HTR-8/SVneo (cell line): ENCODE results near the gene MCF2L.
"Not testable (repeated sequence)": the region's sequence is repeated elsewhere in the genome, so short reads cannot be mapped to it uniquely, and the experiment has no call there.

Experiments
- DNase-seq: peaks from one replicate; pipeline ENCODE4 v3.0.0; 2011; ENCODE audit warnings: low spot score, mixed read lengths; ENCODE audit not compliant: insufficient read length
- FAIRE-seq: peaks from 2 replicates; lab custom pipeline; 2011; peaks lifted over from hg19 to GRCh38; lab: Jason Lieb, UNC

Gene MCF2L

DNA sequence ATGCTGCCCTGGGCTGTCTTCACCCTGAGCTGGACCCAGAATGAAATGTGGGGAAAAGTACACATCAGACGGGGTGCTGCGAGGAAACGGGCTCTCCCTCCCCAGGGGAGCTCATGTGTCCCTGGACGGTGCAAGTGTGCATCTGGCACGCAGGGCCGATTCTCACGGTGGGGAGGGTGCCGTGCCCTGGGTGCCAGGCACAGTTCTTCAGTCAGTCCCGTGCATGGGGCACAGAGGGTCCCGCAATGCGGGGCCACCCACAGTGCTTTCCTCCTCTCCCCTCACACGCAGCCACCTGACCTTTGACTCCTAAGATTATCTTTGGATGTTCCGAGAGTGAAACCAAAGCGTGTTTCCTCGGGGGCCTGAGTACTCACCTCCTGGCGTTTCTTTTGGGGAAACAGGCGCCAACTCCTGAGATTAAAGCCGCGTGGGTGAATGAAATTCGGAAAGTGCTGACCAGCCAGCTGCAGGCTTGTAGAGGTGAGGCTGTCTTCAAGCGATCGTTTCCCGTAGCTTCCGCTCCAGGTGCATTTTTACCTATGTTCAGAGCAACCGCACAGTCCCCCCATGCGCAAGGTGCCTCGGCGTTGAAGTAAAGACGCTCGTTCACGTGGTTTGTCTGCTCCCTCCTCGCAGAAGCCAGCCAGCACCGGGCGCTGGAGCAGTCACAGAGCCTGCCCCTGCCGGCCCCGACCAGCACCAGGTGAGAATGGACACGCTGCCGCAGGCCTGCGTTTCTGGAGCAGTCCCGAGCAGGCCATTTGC, 119.1 kb downstream of the MCF2L start:
- FAIRE-seq (no peak), DNase-seq (no peak)

DNA sequence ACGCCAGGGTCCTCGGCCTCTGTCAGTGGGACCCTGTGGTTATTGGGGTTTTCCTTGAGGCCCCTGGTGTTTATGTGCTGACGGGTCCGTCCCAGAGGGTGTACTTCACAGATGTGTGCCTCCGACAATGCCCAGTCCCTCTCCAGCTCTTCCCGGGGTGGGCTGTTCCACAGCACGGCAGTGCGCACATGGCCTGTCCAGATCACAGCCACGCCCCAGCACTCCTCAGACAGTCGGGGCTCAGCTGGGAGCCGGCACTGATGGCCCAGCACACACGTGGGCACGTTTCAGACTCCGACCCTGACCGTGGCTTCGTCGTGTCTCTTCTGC, 119.6 kb downstream of the MCF2L start:
- DNase-seq, result no peak
- FAIRE-seq, result no peak

- FAIRE-seq (no peak), DNase-seq (no peak)
Measured at GRCh38 chr13:113089693-113090414, 120.8 kb downstream of the MCF2L start.

DNA sequence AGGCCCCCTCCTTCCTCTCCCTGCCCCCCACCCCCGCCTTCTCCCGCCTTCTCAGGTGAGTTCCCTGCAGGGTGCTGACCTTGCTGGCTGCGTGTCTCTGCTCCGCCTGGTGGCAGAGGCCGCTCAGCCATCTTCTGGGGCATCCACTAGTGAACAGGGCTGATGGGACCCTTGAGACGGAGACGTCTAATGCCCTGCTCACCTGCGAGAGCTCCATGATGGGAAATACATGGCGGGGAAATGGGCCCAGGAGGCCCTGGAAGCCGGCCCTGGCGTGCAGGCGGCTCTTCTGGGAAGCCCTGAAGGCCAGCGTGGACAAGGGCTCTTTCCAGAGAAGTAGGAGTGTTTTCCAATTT, 121.4 kb downstream of the MCF2L start:
- no peak for DNase-seq
- no peak for FAIRE-seq

DNA sequence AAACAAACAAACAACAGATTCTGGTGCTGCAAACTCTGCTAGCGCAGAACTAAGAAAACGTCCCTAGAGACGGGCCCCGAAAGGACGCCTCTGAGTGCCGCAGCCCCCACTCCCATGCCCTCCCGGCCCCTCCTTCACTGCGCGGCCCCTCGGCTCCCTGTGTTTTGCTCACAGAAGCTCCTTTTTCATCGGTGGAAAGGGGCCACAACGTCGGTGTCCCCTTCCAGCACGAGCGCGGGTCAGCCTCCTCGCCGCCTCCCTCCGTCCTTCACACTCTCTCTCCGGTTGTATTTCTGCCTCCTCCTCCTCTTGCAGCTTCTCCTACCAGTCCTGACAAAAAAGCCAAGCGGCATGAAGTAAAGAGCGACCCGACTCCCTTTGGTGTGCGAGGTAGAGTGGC, 121.8 kb downstream of the MCF2L start:
- FAIRE-seq (no peak), DNase-seq (no peak)

GRCh38 chr13:113091211-113091771, 122.3 kb downstream of the MCF2L start:
- FAIRE-seq, result no peak
- no peak for DNase-seq

- FAIRE-seq (no peak), DNase-seq (no peak)
Measured at GRCh38 chr13:113091891-113092775, 123.1 kb downstream of the MCF2L start.

DNA sequence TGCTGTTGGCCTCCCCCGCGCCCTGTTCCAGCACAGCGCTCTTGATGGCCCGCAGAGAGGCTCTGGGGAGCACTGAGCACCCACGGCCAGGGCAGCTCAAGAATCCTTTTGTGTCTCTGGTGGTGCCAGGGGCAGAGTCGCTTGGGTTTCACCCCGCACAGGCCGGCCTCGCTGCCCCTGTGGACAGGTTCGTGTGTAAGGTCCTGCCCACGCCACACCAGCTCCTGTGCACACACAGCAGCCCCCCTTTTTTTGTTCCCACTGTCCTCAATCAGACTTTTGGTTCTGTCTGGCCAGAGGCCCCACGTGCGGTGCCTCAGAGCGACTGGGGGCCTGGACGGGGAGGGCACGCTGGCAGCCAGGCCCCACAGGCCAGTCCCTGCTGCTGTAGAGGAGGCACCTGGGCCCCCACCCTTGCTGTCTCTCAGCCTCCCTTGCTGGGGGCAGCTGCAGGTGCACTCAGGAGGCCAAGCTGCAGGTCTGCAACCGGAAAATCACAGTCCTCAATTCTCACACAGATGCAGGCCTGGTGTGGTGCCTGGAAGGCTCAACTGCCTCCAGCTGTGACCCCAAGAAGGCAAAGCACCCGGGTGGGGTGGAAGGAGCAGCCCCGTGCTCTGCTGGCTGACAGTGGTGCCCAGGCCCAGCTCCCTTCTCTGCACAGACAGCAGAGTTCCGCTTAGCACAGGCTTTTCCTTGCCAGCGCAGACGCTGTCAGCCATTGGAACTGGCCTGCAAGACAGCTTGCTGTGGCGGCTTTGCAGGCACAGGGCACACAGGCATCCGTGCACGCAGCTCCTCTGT, 124.0 kb downstream of the MCF2L start:
- DNase-seq, result no peak
- FAIRE-seq, result no peak

GRCh38 chr13:113093580-113094409, 124.8 kb downstream of the MCF2L start:
- no peak for DNase-seq

GRCh38 chr13:113094410-113094800, 125.4 kb downstream of the MCF2L start:
- DNase-seq, result no peak
- no peak for FAIRE-seq

More at GRCh38 chr13:113093580-113094409, 124.8 kb downstream of the MCF2L start:
- FAIRE-seq, result no peak

GRCh38 chr13:113095146-113096051, 126.4 kb downstream of the MCF2L start:
- FAIRE-seq, result no peak
- no peak for DNase-seq

- DNase-seq, result no peak
- no peak for FAIRE-seq
Measured at GRCh38 chr13:113096052-113096744, 127.2 kb downstream of the MCF2L start.

- FAIRE-seq (no peak), DNase-seq (no peak)
Measured at GRCh38 chr13:113096745-113097305, 127.8 kb downstream of the MCF2L start.

- DNase-seq, result no peak
- no peak for FAIRE-seq
Measured at GRCh38 chr13:113097651-113098050, 128.6 kb downstream of the MCF2L start.

- DNase-seq, result no peak
- FAIRE-seq, result no peak
Measured at GRCh38 chr13:113098162-113098732, 129.2 kb downstream of the MCF2L start.

- FAIRE-seq (no peak), DNase-seq (no peak)
Measured at GRCh38 chr13:113099142-113099541, 130.1 kb downstream of the MCF2L start.

DNA sequence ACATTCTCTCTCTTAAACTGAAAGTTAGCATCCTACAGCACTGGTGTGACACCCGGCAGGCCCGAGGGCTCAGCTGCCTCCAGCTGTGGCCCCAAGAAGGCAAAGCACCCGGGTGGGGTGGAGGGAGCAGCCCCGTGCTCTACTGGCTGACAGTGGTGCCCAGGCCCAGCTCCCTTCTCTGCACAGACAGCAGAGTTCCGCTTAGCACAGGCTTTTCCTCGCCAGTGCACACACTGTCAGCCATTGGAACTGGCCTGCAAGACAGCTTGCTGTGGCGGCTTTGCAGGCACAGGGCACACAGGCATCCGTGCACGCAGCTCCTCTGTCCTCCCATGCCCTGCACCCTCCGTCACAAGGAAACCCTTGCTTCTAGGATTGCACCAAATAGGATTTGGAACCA, 133.3 kb downstream of the MCF2L start:
- DNase-seq, FAIRE-seq: not testable (repeated sequence)
